GM23338 (cell line): ENCODE results near the gene ZNF711. TPM values are rescaled to one million over a fixed set of nuclear protein-coding genes. Genes with fewer than 3 reads are reported as not detected.

Experiments
- ATAC-seq: fragments of 200-7000 bp; cut with Tn5 transposase; 3 replicates; pipeline ENCODE4 v1.9.1; 2020
- DNase-seq: peaks from one replicate; pipeline ENCODE4 v3.0.0-alpha.2; 2015; ENCODE audit warnings: low spot score
- H2AFZ ChIP-seq: fragments of 200-600 bp; sonication (generic); 2 replicates; pipeline ENCODE4 v1.8.0; 2016; ENCODE audit warnings: antibody characterized with exemption, mild to moderate bottlenecking, moderate library complexity
- H3F3A ChIP-seq: fragments of 200-600 bp; sonication (generic); replicated peaks from 2 replicates; pipeline ENCODE4 v1.8.0; 2017; ENCODE audit warnings: antibody characterized with exemption, mixed run types, low read depth
- H3K27ac ChIP-seq: fragments of 200-600 bp; sonication (generic); 2 replicates; pipeline ENCODE4 v1.6.1; 2016; ENCODE audit warnings: low read depth
- H3K27me3 ChIP-seq: fragments of 200-600 bp; sonication (generic); 2 replicates; pipeline ENCODE4 v1.8.0; 2016; ENCODE audit warnings: mild to moderate bottlenecking, mixed run types, moderate library complexity; ENCODE audit not compliant: insufficient read depth
- H3K36me3 ChIP-seq: fragments of 200-600 bp; sonication (generic); 2 replicates; pipeline ENCODE4 v1.8.0; 2016; ENCODE audit warnings: mild to moderate bottlenecking; ENCODE audit not compliant: insufficient read depth
- H3K4me1 ChIP-seq: fragments of 200-600 bp; sonication (generic); 2 replicates; pipeline ENCODE4 v1.8.0; 2016; ENCODE audit warnings: mild to moderate bottlenecking, moderate library complexity; ENCODE audit not compliant: insufficient read depth
- H3K4me2 ChIP-seq: fragments of 200-600 bp; sonication (generic); 2 replicates; pipeline ENCODE4 v1.7.1; 2017; ENCODE audit warnings: mixed run types
- H3K4me3 ChIP-seq: fragments of 200-600 bp; sonication (generic); 2 replicates; pipeline ENCODE4 v1.6.1; 2016; ENCODE audit warnings: mixed run types
- H3K79me2 ChIP-seq: fragments of 200-600 bp; sonication (generic); replicated peaks from 2 replicates; pipeline ENCODE4 v1.8.0; 2017; ENCODE audit warnings: mild to moderate bottlenecking; ENCODE audit not compliant: insufficient read depth
- H3K9me2 ChIP-seq: fragments of 200-600 bp; sonication (generic); 2 replicates; pipeline ENCODE4 v1.8.0; 2017; ENCODE audit not compliant: insufficient read depth
- H4K20me1 ChIP-seq: fragments of 200-600 bp; sonication (generic); replicated peaks from 2 replicates; pipeline ENCODE4 v1.8.0; 2017; ENCODE audit warnings: mild to moderate bottlenecking; ENCODE audit not compliant: insufficient read depth
- H3K27ac Mint-ChIP-seq: 2 replicates; pipeline ENCODE4 v1.8.0; 2020; ENCODE audit warnings: inconsistent platforms, mild to moderate bottlenecking, moderate library complexity, mixed read lengths
- H3K27me3 Mint-ChIP-seq: 3 replicates; pipeline ENCODE4 v1.8.0; 2022; ENCODE audit warnings: low read depth, mild to moderate bottlenecking, moderate library complexity, mixed read lengths, inconsistent platforms; ENCODE audit not compliant: insufficient read depth, poor library complexity
- H3K36me3 Mint-ChIP-seq: 3 replicates; pipeline ENCODE4 v1.8.0; 2021; ENCODE audit warnings: low read depth, mild to moderate bottlenecking, inconsistent platforms, moderate library complexity, mixed read lengths
- H3K4me1 Mint-ChIP-seq: 3 replicates; pipeline ENCODE4 v1.8.0; 2020; ENCODE audit warnings: mild to moderate bottlenecking, inconsistent platforms, mixed read lengths
- H3K4me3 Mint-ChIP-seq: 3 replicates; pipeline ENCODE4 v1.8.0; 2021; ENCODE audit warnings: moderate library complexity, mild to moderate bottlenecking, inconsistent platforms, mixed read lengths
- H3K9me3 Mint-ChIP-seq: 3 replicates; pipeline ENCODE4 v1.8.0; 2020; ENCODE audit warnings: moderate library complexity, mild to moderate bottlenecking, inconsistent platforms, mixed read lengths
- CREB1 ChIP-seq: fragments of 250-450 bp; sonication (Bioruptor Pico); IDR thresholded peaks from 2 replicates; pipeline ENCODE4 v1.5.0; 2020; ENCODE audit warnings: low read depth, mild to moderate bottlenecking, moderate library complexity
- EZH2 ChIP-seq: fragments of 200-600 bp; sonication (generic); IDR thresholded peaks from one replicate; pipeline ENCODE4 v1.8.0; 2017; ENCODE audit warnings: antibody characterized with exemption, mild to moderate bottlenecking, low read depth; ENCODE audit not compliant: unreplicated experiment
- JUNB ChIP-seq: IDR thresholded peaks from one replicate; pipeline ENCODE4 v1.6.1; 2016; ENCODE audit warnings: antibody characterized with exemption; ENCODE audit not compliant: unreplicated experiment
- NANOG ChIP-seq: IDR thresholded peaks from 2 replicates; pipeline ENCODE4 v1.6.1; 2016; ENCODE audit warnings: antibody characterized with exemption, borderline replicate concordance
- POLR2AphosphoS5 ChIP-seq: IDR thresholded peaks from 2 replicates; pipeline ENCODE4 v1.6.1; 2016; ENCODE audit warnings: antibody characterized with exemption, low read depth
- REST ChIP-seq: IDR thresholded peaks from one replicate; pipeline ENCODE4 v1.6.1; 2018; ENCODE audit warnings: antibody characterized with exemption; ENCODE audit not compliant: unreplicated experiment
- STAT1 ChIP-seq: IDR thresholded peaks from one replicate; pipeline ENCODE4 v1.6.1; 2016; ENCODE audit warnings: antibody characterized with exemption; ENCODE audit not compliant: unreplicated experiment
- ZNF331 ChIP-seq: fragments of 250-450 bp; sonication (Bioruptor Pico); IDR thresholded peaks from 2 replicates; pipeline ENCODE4 v1.5.0; 2020; ENCODE audit warnings: low read depth, mild to moderate bottlenecking, moderate library complexity
- polyA plus RNA-seq: library from polyadenylated mRNA; unstranded; fragments of >200 nt; fragmentation: Nextera tagmentation; extraction: Ambion mirVana; gene quantifications from 2 replicates; pipeline ENCODE4 v1.2.1, GENCODE V29; 2016
- total RNA-seq: library from RNA; depleted of rRNA; stranded (reverse); fragments of >200 nt; shearing (Covaris generic); gene quantifications from 2 replicates; pipeline ENCODE4 v1.2.3, GENCODE V29; 2014
- TF ChIP-seq, protein P1 (sequence below): fragments of 250-450 bp; sonication (Bioruptor Pico); IDR thresholded peaks from 2 replicates; pipeline ENCODE4 v1.5.0; 2020; ENCODE audit warnings: mild to moderate bottlenecking, moderate library complexity
- TF ChIP-seq, protein P2 (sequence below): IDR thresholded peaks from 2 replicates; pipeline ENCODE4 v1.6.1; 2016; ENCODE audit warnings: antibody characterized with exemption

The ZNF711 gene
- total and polyA plus RNA-seq, 2 experiments from 2014 or later = 12.2 to 20.0 TPM

DNA sequence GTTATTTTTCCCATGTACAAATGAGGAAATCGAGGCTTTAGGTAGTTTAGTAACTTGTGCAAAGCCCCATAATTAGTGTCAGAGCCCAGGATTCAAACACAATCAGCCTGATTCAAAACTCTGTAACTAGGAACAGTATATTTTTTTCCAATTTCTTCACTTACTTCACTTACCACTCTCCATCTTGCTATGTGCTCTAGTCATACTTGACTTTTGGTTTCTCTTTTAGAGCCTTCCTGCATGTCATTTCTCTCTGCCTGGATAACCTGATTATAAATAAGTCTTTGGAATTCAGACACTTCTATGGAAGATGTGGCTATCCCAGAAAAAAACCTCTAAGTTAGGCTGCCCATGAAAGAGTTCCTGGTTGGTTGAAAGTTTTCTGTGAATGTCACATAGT lies 22.4 kb upstream of the ZNF711 start (continued):
- TF ChIP-seq REST (no peak), CREB1 (no peak)

- no peaks in the 10 kb centered on the region for H4K20me1 ChIP-seq
- H2AFZ ChIP-seq = no peak overlapping the region
- no peak overlapping the region for H3K27ac ChIP-seq
- no peaks in the 10 kb centered on the region for H3K36me3 ChIP-seq
- H3K36me3 Mint-ChIP-seq = no peaks in the 10 kb centered on the region
- H3K4me2 ChIP-seq = no peak overlapping the region
- no peaks in the 10 kb centered on the region for H3F3A ChIP-seq
- no peaks in the 10 kb centered on the region for H3K4me1 ChIP-seq
- H3K4me3 Mint-ChIP-seq = no peak overlapping the region
- no peaks in the 10 kb centered on the region for H3K79me2 ChIP-seq
- no peak overlapping the region; the same call in 1 of the 2 replicates for H3K27ac Mint-ChIP-seq
- no peak for TF ChIP-seq JUNB
- no peak for TF ChIP-seq ZNF331 (CRISPR knock-in tag)
- TF ChIP-seq EZH2 = no peak
- no peaks in the 10 kb centered on the region for H3K27me3 ChIP-seq
- DNase-seq (no peak), ATAC-seq (no peak)
- H3K4me3 ChIP-seq = no peak overlapping the region
- peaks cover 1% of the 10 kb centered on the region for H3K27me3 Mint-ChIP-seq
- H3K9me2 ChIP-seq = no peaks in the 10 kb centered on the region
- H3K9me3 Mint-ChIP-seq = no peaks in the 10 kb centered on the region
- H3K4me1 Mint-ChIP-seq = no peaks in the 10 kb centered on the region
Measured at GRCh38 chrX:85223359-85223758, 20.4 kb upstream of the ZNF711 start.

DNA sequence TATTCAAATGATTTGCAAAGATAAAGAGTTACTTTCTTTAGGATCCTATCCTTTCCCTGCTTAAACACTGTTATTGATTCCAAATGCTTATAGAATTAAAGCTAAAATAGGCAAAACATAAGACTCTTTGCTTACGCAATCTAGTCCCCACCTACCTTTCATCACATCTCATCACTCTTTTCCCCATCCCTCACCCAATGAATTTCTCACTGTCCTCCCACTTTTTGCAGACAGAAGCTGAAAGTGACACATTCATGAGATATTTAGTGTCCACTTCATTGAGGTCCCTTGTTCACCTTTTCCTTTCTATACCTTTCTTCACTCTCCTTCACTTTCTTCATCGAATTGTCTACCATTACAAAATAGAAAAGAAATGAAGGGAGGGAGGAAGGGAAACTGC lies 636 bp upstream of the ZNF711 start:
- Histone ChIP-seq H3K27me3 (no peaks in the 10 kb centered on the region), H3K36me3 (peaks cover 7% of the 10 kb centered on the region; the same call in 1 of the 2 replicates), H2AFZ (peak overlapping the region; percentile 87), H3K4me3 (peak overlapping the region; percentile 78), H3K79me2 (peaks cover 41% of the 10 kb centered on the region), H4K20me1 (no peaks in the 10 kb centered on the region), H3K4me1 (peaks cover 10% of the 10 kb centered on the region), H3K27ac (peak overlapping the region; percentile 17; the same call in 1 of the 2 replicates), H3K9me2 (no peaks in the 10 kb centered on the region), H3K4me2 (peak overlapping the region; percentile 72), H3F3A (no peaks in the 10 kb centered on the region)
- Mint-ChIP-seq H3K4me1 (peaks cover 14% of the 10 kb centered on the region; the same call in 2 of the 3 replicates), H3K4me3 (peak overlapping the region; percentile 94), H3K36me3 (no peaks in the 10 kb centered on the region; the same call in none of the 3 replicates), H3K9me3 (no peaks in the 10 kb centered on the region), H3K27me3 (no peaks in the 10 kb centered on the region), H3K27ac (peak overlapping the region; percentile 56; the same call in 1 of the 2 replicates)
- no peak for DNase-seq
- no peak for ATAC-seq
- no peak for TF ChIP-seq EZH2
- TF ChIP-seq, protein P1, sequence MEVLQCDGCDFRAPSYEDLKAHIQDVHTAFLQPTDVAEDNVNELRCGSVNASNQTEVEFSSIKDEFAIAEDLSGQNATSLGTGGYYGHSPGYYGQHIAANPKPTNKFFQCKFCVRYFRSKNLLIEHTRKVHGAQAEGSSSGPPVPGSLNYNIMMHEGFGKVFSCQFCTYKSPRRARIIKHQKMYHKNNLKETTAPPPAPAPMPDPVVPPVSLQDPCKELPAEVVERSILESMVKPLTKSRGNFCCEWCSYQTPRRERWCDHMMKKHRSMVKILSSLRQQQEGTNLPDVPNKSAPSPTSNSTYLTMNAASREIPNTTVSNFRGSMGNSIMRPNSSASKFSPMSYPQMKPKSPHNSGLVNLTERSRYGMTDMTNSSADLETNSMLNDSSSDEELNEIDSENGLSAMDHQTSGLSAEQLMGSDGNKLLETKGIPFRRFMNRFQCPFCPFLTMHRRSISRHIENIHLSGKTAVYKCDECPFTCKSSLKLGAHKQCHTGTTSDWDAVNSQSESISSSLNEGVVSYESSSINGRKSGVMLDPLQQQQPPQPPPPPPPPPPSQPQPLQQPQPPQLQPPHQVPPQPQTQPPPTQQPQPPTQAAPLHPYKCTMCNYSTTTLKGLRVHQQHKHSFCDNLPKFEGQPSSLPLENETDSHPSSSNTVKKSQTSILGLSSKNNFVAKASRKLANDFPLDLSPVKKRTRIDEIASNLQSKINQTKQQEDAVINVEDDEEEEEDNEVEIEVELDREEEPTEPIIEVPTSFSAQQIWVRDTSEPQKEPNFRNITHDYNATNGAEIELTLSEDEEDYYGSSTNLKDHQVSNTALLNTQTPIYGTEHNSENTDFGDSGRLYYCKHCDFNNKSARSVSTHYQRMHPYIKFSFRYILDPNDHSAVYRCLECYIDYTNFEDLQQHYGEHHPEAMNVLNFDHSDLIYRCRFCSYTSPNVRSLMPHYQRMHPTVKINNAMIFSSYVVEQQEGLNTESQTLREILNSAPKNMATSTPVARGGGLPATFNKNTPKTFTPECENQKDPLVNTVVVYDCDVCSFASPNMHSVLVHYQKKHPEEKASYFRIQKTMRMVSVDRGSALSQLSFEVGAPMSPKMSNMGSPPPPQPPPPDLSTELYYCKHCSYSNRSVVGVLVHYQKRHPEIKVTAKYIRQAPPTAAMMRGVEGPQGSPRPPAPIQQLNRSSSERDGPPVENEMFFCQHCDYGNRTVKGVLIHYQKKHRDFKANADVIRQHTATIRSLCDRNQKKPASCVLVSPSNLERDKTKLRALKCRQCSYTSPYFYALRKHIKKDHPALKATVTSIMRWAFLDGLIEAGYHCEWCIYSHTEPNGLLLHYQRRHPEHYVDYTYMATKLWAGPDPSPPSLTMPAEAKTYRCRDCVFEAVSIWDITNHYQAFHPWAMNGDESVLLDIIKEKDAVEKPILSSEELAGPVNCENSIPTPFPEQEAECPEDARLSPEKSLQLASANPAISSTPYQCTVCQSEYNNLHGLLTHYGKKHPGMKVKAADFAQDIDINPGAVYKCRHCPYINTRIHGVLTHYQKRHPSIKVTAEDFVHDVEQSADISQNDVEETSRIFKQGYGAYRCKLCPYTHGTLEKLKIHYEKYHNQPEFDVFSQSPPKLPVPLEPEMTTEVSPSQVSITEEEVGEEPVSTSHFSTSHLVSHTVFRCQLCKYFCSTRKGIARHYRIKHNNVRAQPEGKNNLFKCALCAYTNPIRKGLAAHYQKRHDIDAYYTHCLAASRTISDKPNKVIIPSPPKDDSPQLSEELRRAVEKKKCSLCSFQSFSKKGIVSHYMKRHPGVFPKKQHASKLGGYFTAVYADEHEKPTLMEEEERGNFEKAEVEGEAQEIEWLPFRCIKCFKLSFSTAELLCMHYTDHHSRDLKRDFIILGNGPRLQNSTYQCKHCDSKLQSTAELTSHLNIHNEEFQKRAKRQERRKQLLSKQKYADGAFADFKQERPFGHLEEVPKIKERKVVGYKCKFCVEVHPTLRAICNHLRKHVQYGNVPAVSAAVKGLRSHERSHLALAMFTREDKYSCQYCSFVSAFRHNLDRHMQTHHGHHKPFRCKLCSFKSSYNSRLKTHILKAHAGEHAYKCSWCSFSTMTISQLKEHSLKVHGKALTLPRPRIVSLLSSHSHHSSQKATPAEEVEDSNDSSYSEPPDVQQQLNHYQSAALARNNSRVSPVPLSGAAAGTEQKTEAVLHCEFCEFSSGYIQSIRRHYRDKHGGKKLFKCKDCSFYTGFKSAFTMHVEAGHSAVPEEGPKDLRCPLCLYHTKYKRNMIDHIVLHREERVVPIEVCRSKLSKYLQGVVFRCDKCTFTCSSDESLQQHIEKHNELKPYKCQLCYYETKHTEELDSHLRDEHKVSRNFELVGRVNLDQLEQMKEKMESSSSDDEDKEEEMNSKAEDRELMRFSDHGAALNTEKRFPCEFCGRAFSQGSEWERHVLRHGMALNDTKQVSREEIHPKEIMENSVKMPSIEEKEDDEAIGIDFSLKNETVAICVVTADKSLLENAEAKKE = no peak
- TF ChIP-seq STAT1 = no peak
- no peak for TF ChIP-seq NANOG
- TF ChIP-seq, protein P2, sequence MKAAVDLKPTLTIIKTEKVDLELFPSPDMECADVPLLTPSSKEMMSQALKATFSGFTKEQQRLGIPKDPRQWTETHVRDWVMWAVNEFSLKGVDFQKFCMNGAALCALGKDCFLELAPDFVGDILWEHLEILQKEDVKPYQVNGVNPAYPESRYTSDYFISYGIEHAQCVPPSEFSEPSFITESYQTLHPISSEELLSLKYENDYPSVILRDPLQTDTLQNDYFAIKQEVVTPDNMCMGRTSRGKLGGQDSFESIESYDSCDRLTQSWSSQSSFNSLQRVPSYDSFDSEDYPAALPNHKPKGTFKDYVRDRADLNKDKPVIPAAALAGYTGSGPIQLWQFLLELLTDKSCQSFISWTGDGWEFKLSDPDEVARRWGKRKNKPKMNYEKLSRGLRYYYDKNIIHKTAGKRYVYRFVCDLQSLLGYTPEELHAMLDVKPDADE = no peak
- TF ChIP-seq POLR2AphosphoS5 = no peak
- TF ChIP-seq JUNB = no peak
